Measurements from ENCODE around the gene MYL10. TPM values are rescaled to one million over a fixed set of nuclear protein-coding genes. Genes with fewer than 3 reads are reported as not detected.

Gene MYL10
- not detected for total RNA-seq

DNA sequence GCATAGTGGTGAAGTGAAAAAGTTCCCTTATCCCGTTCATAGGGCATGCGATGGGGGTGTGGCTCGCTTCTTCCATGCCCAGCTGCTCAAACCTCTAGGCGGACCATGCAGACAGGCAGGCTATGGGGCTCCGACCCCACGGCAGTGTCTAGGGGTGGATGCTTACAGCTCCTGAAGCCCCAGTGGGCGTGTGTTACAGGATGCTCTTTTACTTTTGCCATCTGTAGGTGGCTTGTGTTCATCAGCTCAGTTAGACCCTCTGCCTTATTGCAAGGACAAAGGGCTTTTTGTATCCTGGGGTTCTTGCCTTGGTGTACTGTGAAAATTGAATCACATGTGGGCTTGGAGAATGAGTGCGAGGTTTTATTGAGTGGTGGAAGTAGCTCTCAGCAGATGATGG, at the start of gene MYL10:
MYL10 (minus strand) TSS at position 126 of the 400 bp plus-strand sequence. CDS start 178 bp downstream, outside the sequence.
- DNase-seq (no peak), ATAC-seq (replicated peaks in 1 of 2) (no peak)
- no peak within 1 kb of the TSS for H3K4me3 Mint-ChIP-seq
- no peaks in the 10 kb centered on the region for H3K36me3 Mint-ChIP-seq (ENCODE audit: insufficient read depth in 2 of 2)
- H3K27ac Mint-ChIP-seq = no peak within 1 kb of the TSS
- H3K27me3 Mint-ChIP-seq (ENCODE audit: low read depth) = peaks cover 9% of the 10 kb centered on the region
- H3K4me1 Mint-ChIP-seq (ENCODE audit: low read depth) = no peaks in the 10 kb centered on the region
- no peaks in the 10 kb centered on the region for H3K9me3 Mint-ChIP-seq

DNA sequence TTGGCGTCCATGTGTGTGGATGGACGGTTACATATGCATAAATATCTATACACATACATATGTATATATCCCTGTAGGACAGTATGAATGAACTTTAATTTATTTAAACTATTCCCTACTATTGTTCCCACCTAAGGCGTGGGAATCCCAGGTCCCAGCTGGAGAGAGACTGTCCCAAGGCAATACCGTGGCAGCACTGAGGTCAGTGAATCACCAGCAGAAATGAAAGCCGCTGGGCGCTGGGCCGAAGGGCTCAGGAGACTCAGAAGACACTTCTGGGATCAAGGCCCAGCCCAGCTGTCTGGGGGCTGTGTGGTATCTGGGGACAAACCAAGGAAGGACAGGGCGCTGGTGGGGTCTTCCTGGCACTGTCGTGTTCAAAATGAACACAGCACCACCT, 49.6 kb upstream of the MYL10 start:
- ATAC-seq (replicated peaks in 1 of 2) (no peak), DNase-seq (no peak)
- no peak overlapping the region for H3K4me3 Mint-ChIP-seq
- no peaks in the 10 kb centered on the region for H3K9me3 Mint-ChIP-seq
- H3K36me3 Mint-ChIP-seq (ENCODE audit: insufficient read depth in 2 of 2) = no peaks in the 10 kb centered on the region
- H3K4me1 Mint-ChIP-seq (ENCODE audit: low read depth) = no peaks in the 10 kb centered on the region
- H3K27ac Mint-ChIP-seq = no peak overlapping the region
- H3K27me3 Mint-ChIP-seq (ENCODE audit: low read depth) = no peaks in the 10 kb centered on the region

- Mint-ChIP-seq H3K27ac (no peak overlapping the region), H3K9me3 (peaks cover 0 to 3% of the 10 kb centered on the region in 2 donors), H3K36me3 (ENCODE audit: insufficient read depth in 2 of 2) (no peaks in the 10 kb centered on the region), H3K4me1 (ENCODE audit: low read depth) (no peaks in the 10 kb centered on the region), H3K4me3 (no peak overlapping the region), H3K27me3 (ENCODE audit: low read depth) (no peaks in the 10 kb centered on the region)
- DNase-seq = no peak
- no peak for ATAC-seq (replicated peaks in 1 of 2)
These were observed 48.8 kb upstream of the MYL10 start for GRCh38 chr7:101677797-101678479.

GRCh38 chr7:101677391-101677790, 48.3 kb upstream of the MYL10 start:
- Mint-ChIP-seq H3K36me3 (ENCODE audit: insufficient read depth in 2 of 2) (no peaks in the 10 kb centered on the region), H3K27me3 (ENCODE audit: low read depth) (no peaks in the 10 kb centered on the region), H3K4me3 (no peak overlapping the region), H3K4me1 (ENCODE audit: low read depth) (no peaks in the 10 kb centered on the region), H3K27ac (no peak overlapping the region), H3K9me3 (peaks cover 0 to 3% of the 10 kb centered on the region in 2 donors)
- no peak for DNase-seq
- ATAC-seq (replicated peaks in 1 of 2) = no peak

DNA sequence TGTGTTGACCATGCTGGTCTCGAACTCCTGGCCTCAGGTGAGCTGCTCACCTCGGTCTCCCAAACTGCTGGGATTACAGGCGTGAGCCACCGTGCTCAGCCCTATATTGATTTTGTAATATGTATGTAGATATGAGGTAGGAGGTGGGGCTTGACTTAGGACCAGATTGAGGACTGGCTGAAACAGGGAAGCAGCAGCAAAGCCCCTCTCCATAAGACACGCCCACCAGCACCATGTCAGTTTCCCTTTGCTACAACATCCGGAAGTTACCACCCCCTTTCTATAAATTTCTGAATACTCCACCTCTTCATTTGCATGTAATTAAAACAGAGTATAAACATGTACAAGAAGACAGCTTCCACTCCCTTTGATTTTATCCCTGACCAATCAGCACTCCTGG, 47.9 kb upstream of the MYL10 start:
- no peaks in the 10 kb centered on the region for H3K36me3 Mint-ChIP-seq (ENCODE audit: insufficient read depth in 2 of 2)
- ATAC-seq (replicated peaks in 1 of 2) = no peak

GRCh38 chr7:101676062-101676598, 47.0 kb upstream of the MYL10 start:
- Mint-ChIP-seq H3K4me3 (no peak overlapping the region), H3K27ac (no peak overlapping the region)

More for the DNA sequence above, 47.9 kb upstream of the MYL10 start:
- Mint-ChIP-seq H3K4me3 (no peak overlapping the region), H3K27ac (no peak overlapping the region), H3K9me3 (peaks cover 0 to 3% of the 10 kb centered on the region in 2 donors), H3K4me1 (ENCODE audit: low read depth) (no peaks in the 10 kb centered on the region), H3K27me3 (ENCODE audit: low read depth) (no peaks in the 10 kb centered on the region)
- no peak for DNase-seq

DNA sequence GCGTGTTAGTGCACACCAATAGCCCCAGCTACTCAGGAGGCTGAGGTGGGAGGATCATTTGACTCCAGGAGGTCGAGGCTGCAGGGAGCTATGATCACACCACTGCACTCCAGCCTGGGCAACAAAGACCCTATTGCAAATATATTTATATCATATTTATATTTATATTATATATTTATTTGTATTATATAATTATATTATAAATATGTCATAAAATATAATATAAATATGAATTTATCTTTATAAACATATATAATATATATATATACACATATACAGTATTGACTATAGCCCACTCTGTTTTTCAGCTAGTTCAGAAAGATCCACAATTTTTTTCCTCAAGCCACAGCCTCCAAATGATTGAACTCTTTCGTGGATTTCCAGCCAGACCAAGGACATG, 45.3 kb upstream of the MYL10 start:
- ATAC-seq (replicated peaks in 1 of 2) (no peak), DNase-seq (no peak)
- Mint-ChIP-seq H3K4me3 (no peak overlapping the region), H3K36me3 (ENCODE audit: insufficient read depth in 2 of 2) (no peaks in the 10 kb centered on the region), H3K27ac (no peak overlapping the region), H3K9me3 (peaks cover 0 to 3% of the 10 kb centered on the region in 2 donors), H3K27me3 (ENCODE audit: low read depth) (no peaks in the 10 kb centered on the region), H3K4me1 (ENCODE audit: low read depth) (no peaks in the 10 kb centered on the region)

More at GRCh38 chr7:101676062-101676598, 47.0 kb upstream of the MYL10 start:
- Mint-ChIP-seq H3K36me3 (ENCODE audit: insufficient read depth in 2 of 2) (no peaks in the 10 kb centered on the region), H3K4me1 (ENCODE audit: low read depth) (no peaks in the 10 kb centered on the region), H3K9me3 (peaks cover 0 to 3% of the 10 kb centered on the region in 2 donors), H3K27me3 (ENCODE audit: low read depth) (no peaks in the 10 kb centered on the region)
- ATAC-seq (replicated peaks in 1 of 2) (no peak), DNase-seq (no peak)

DNA sequence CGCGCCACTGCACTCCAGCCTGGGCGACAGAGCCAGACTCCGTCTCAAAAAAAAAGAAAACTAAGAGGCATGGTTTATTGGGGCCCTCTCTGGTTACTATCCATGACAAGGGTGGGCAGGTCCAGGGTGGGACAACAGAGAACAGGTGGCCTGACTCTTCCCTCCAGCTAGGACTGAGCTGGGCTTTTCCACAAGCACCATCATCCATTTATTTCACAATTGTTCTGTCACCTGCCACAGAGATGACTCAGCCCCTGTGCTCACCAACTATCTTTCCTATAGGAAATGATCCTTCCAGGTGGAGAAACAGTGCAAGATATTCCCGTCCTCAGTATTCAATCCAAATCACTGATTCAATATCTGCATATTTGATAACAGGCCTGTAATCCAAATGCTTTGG, 44.9 kb upstream of the MYL10 start:
- DNase-seq (no peak), ATAC-seq (replicated peaks in 1 of 2) (no peak)
- Mint-ChIP-seq H3K27me3 (ENCODE audit: low read depth) (no peaks in the 10 kb centered on the region), H3K9me3 (peaks cover 0 to 3% of the 10 kb centered on the region in 2 donors), H3K36me3 (ENCODE audit: insufficient read depth in 2 of 2) (no peaks in the 10 kb centered on the region), H3K4me1 (ENCODE audit: low read depth) (no peaks in the 10 kb centered on the region), H3K27ac (no peak overlapping the region), H3K4me3 (no peak overlapping the region)

GRCh38 chr7:101673315-101673714, 44.2 kb upstream of the MYL10 start:
- Mint-ChIP-seq H3K27me3 (ENCODE audit: low read depth) (no peaks in the 10 kb centered on the region), H3K4me1 (ENCODE audit: low read depth) (no peaks in the 10 kb centered on the region), H3K4me3 (no peak overlapping the region), H3K27ac (no peak overlapping the region), H3K36me3 (ENCODE audit: insufficient read depth in 2 of 2) (no peaks in the 10 kb centered on the region), H3K9me3 (peaks cover 0 to 8% of the 10 kb centered on the region in 2 donors)
- ATAC-seq (replicated peaks in 1 of 2) (no peak), DNase-seq (no peak)

GRCh38 chr7:101671371-101672356, 42.6 kb upstream of the MYL10 start:
- Mint-ChIP-seq H3K36me3 (ENCODE audit: insufficient read depth in 2 of 2) (no peaks in the 10 kb centered on the region), H3K4me1 (ENCODE audit: low read depth) (no peaks in the 10 kb centered on the region), H3K27me3 (ENCODE audit: low read depth) (no peaks in the 10 kb centered on the region), H3K27ac (no peak overlapping the region), H3K4me3 (no peak overlapping the region), H3K9me3 (peaks cover 0 to 8% of the 10 kb centered on the region in 2 donors)
- DNase-seq (no peak), ATAC-seq (replicated peaks in 1 of 2) (no peak)

GRCh38 chr7:101669307-101669706, 40.2 kb upstream of the MYL10 start:
- peaks cover 0 to 8% of the 10 kb centered on the region in 2 donors for H3K9me3 Mint-ChIP-seq
- DNase-seq (peak in 1 of 2 donors; percentile 14), ATAC-seq (replicated peaks in 1 of 2) (no peak)
- no peaks in the 10 kb centered on the region for H3K27me3 Mint-ChIP-seq (ENCODE audit: low read depth)
- H3K27ac Mint-ChIP-seq = no peak overlapping the region
- no peak overlapping the region for H3K4me3 Mint-ChIP-seq
- no peaks in the 10 kb centered on the region for H3K4me1 Mint-ChIP-seq (ENCODE audit: low read depth)
- H3K36me3 Mint-ChIP-seq (ENCODE audit: insufficient read depth in 2 of 2) = no peaks in the 10 kb centered on the region

GRCh38 chr7:101668726-101669125, 39.6 kb upstream of the MYL10 start:
- Mint-ChIP-seq H3K9me3 (peaks cover 0 to 10% of the 10 kb centered on the region in 2 donors), H3K27me3 (ENCODE audit: low read depth) (no peaks in the 10 kb centered on the region), H3K4me1 (ENCODE audit: low read depth) (no peaks in the 10 kb centered on the region), H3K4me3 (no peak overlapping the region), H3K27ac (no peak overlapping the region), H3K36me3 (ENCODE audit: insufficient read depth in 2 of 2) (no peaks in the 10 kb centered on the region)
- DNase-seq (no peak), ATAC-seq (replicated peaks in 1 of 2) (no peak)

DNA sequence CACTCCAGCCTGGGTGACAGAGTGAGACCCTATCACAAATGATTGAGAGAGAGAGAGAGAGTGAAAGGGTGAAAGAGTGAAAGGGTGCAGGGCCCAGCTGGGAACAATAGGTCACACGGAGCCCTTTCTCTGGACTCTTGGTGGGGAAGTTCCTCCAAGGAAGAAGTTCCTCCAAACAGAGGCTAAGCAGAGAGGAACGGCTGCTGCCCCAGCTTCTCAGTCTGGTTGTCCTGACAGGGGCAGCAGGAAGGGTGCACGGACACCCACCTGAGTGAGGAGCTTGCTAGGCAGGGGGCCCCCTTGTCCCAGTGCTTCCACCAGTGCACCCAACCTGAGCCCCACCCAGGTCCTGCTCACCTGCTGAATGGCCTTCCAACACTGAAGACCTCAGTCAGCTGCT, 38.8 kb upstream of the MYL10 start:
- no peak for ATAC-seq (replicated peaks in 1 of 2)
- peaks cover 2 to 10% of the 10 kb centered on the region in 2 donors for H3K9me3 Mint-ChIP-seq
- H3K4me3 Mint-ChIP-seq = no peak overlapping the region
- no peak for DNase-seq
- peaks cover 2% of the 10 kb centered on the region in 2 donors for H3K36me3 Mint-ChIP-seq (ENCODE audit: insufficient read depth in 2 of 2)
- no peak overlapping the region for H3K27ac Mint-ChIP-seq
- no peaks in the 10 kb centered on the region for H3K27me3 Mint-ChIP-seq (ENCODE audit: low read depth)
- no peaks in the 10 kb centered on the region for H3K4me1 Mint-ChIP-seq (ENCODE audit: low read depth)
